HepG2 (cell line): Measurements from ENCODE around the gene SYMPK. TPM values are rescaled to one million over a fixed set of nuclear protein-coding genes. Genes with fewer than 3 reads are reported as not detected.
A peak's percentile ranks its signal among the peaks of the same experiment; 100 is the strongest.

Experiments used
- ATAC-seq: fragments of 200-7000 bp; cut with Tn5 transposase; 3 replicates; pipeline ENCODE4 v1.9.1; 2020; ENCODE audit warnings: mild to moderate bottlenecking, moderate library complexity
- BruUV-seq: library from RNA; stranded (reverse); fragments of 400-500 nt; replicated peaks from 2 replicates; lab custom pipeline; 2021; lab: Mats Ljungman, UMichigan
- CTCF ChIA-PET: fragments of 300-600 bp; formaldehyde crosslinking; extraction: SDS; loops from one replicate; lab custom pipeline; 2021; ENCODE audit warnings: low total read pairs, inconsistent platforms, low intra/inter-chr PET ratio; lab: Yijun Ruan, JAX
- POLR2A ChIA-PET: fragments of 350-600 bp; sonication (Branson Sonifier 250); formaldehyde crosslinking; loops from one replicate; lab custom pipeline; 2020; ENCODE audit warnings: antibody characterized with exemption, inconsistent platforms; lab: Yijun Ruan, JAX
- DNase-seq: peaks from one replicate; pipeline ENCODE4 v3.0.0-alpha.2; 2015; ENCODE audit warnings: low spot score
- FAIRE-seq: peaks from 3 replicates; lab custom pipeline; 2011; peaks lifted over from hg19 to GRCh38; lab: Jason Lieb, UNC
- H2AFZ ChIP-seq: one replicate; pipeline ENCODE4 v1.6.1; 2011; ENCODE audit warnings: low read length, inconsistent platforms
- H3K27ac ChIP-seq: fragments of 300-600 bp; 3 replicates; pipeline ENCODE4 v1.8.0; 2011; ENCODE audit warnings: mixed run types, mild to moderate bottlenecking, mixed read lengths, low read length, inconsistent platforms; ENCODE audit not compliant: insufficient read depth; ENCODE audit errors: extremely low read length
- H3K27me3 ChIP-seq, 2 experiments: fragments of 200-600 bp in 1 of 2; 2 replicates in 1 of 2; 3 replicates in 1 of 2; pipeline versions ENCODE4 v1.6.0 to v1.8.0; 2011; ENCODE audit warnings: low read length in 2 of 2, mild to moderate bottlenecking in 2 of 2, moderate library complexity in 2 of 2, inconsistent platforms in 1 of 2; ENCODE audit not compliant: insufficient read depth in 2 of 2, control insufficient read depth in 1 of 2
- H3K36me3 ChIP-seq, 2 experiments: fragments of 200-600 bp in 1 of 2; replicated peaks in 1 of 2; 2 replicates in 1 of 2; 3 replicates in 1 of 2; pipeline versions ENCODE4 v1.5.1 to v1.8.0; 2011; ENCODE audit warnings: low read length in 2 of 2, inconsistent platforms in 1 of 2; ENCODE audit not compliant: insufficient read depth in 2 of 2, control insufficient read depth in 1 of 2
- H3K4me1 ChIP-seq: 2 replicates; pipeline ENCODE4 v1.5.1; 2012; ENCODE audit warnings: low read length, inconsistent platforms; ENCODE audit not compliant: insufficient read depth
- H3K4me2 ChIP-seq: 2 replicates; pipeline ENCODE4 v1.6.0; 2011; ENCODE audit warnings: low read depth, low read length, inconsistent platforms
- H3K4me3 ChIP-seq, 3 experiments: fragments of 200-600 bp in 1 of 3; sonication (generic), shearing (Covaris generic) in 1 of 3; replicated peaks in 1 of 3; 2 replicates each; pipeline ENCODE4 v1.5.1; 2011 to 2016; ENCODE audit warnings: low read length in 3 of 3, inconsistent platforms in 2 of 3, low read depth in 2 of 3, mild to moderate bottlenecking in 2 of 3, control low read depth in 1 of 3, mixed read lengths in 1 of 3; ENCODE audit not compliant: insufficient read depth in 1 of 3
- H3K79me2 ChIP-seq: one replicate; pipeline ENCODE4 v1.6.1; 2011; ENCODE audit warnings: low read length, inconsistent platforms; ENCODE audit not compliant: insufficient read depth
- H3K9ac ChIP-seq: 2 replicates; pipeline ENCODE4 v1.6.0; 2011; ENCODE audit warnings: mild to moderate bottlenecking, low read depth, low read length, inconsistent platforms; ENCODE audit not compliant: insufficient read depth
- H3K9me3 ChIP-seq: 2 replicates; pipeline ENCODE4 v1.5.1; 2012; ENCODE audit warnings: mild to moderate bottlenecking, low read length
- H4K20me1 ChIP-seq: 2 replicates; pipeline ENCODE4 v1.6.0; 2011; ENCODE audit warnings: inconsistent platforms, mild to moderate bottlenecking, low read length, moderate library complexity; ENCODE audit not compliant: insufficient read depth
- BORCS8-MEF2B ChIP-seq: sonication (generic); formaldehyde crosslinking; IDR thresholded peaks from 2 replicates; pipeline ENCODE4 v1.8.0; 2022; ENCODE audit warnings: mild to moderate bottlenecking, missing genetic modification reagents
- CENPX ChIP-seq: sonication (generic); formaldehyde crosslinking; IDR thresholded peaks from 2 replicates; pipeline ENCODE4 v1.9.0; 2021; ENCODE audit warnings: mild to moderate bottlenecking, missing genetic modification reagents, moderate library complexity
- FOXK2 ChIP-seq: fragments of 450-650 bp; IDR thresholded peaks from 2 replicates; pipeline ENCODE4 v1.6.1; 2016
- HNF4G ChIP-seq, 2 experiments: sonication (generic) in 1 of 2; formaldehyde crosslinking in 1 of 2; IDR thresholded peaks; 2 replicates each; pipeline versions ENCODE4 v1.4.0 to v1.6.1; 2011 to 2020; ENCODE audit warnings: borderline replicate concordance in 2 of 2, low read depth in 2 of 2, mild to moderate bottlenecking in 2 of 2, low read length in 1 of 2, missing genetic modification reagents in 1 of 2, moderate library complexity in 1 of 2
- HNRNPH1 ChIP-seq: fragments of 200-400 bp; formaldehyde crosslinking; optimal IDR thresholded peaks from 2 replicates; pipeline ENCODE3; 2017; ENCODE audit warnings: mild to moderate bottlenecking, low read depth, low read length
- NCOA1 ChIP-seq: sonication (generic); formaldehyde crosslinking; IDR thresholded peaks from 2 replicates; pipeline ENCODE4 v1.9.0; 2021; ENCODE audit warnings: missing genetic modification reagents
- PITX1 ChIP-seq: sonication (generic); formaldehyde crosslinking; IDR thresholded peaks from 2 replicates; pipeline ENCODE4 v1.5.1; 2020; ENCODE audit warnings: mild to moderate bottlenecking, missing genetic modification reagents
- RXRA ChIP-seq: sonication (generic); formaldehyde crosslinking; IDR thresholded peaks from 2 replicates; pipeline ENCODE4 v1.5.1; 2020; ENCODE audit warnings: missing genetic modification reagents
- SRSF1 ChIP-seq: fragments of 200-400 bp; formaldehyde crosslinking; optimal IDR thresholded peaks from 2 replicates; pipeline ENCODE3; 2017; ENCODE audit warnings: mild to moderate bottlenecking, low read depth, low read length, moderate library complexity
- ZFP37 ChIP-seq: sonication (generic); formaldehyde crosslinking; IDR thresholded peaks from 2 replicates; pipeline ENCODE4 v1.4.0; 2020; ENCODE audit warnings: missing genetic modification reagents, borderline replicate concordance
- ZNF225 ChIP-seq: sonication (generic); formaldehyde crosslinking; IDR thresholded peaks from 2 replicates; pipeline ENCODE4 v1.4.0; 2020; ENCODE audit warnings: mild to moderate bottlenecking, missing genetic modification reagents
- ZNF546 ChIP-seq: sonication (generic); formaldehyde crosslinking; conservative IDR thresholded peaks from 2 replicates; pipeline ENCODE4 v1.8.1; 2023; ENCODE audit warnings: mild to moderate bottlenecking, missing genetic modification reagents
- WGBS: methylation state at CpG from one replicate; pipeline ENCODE4 v1.1.6; 2017; ENCODE audit warnings: low lambda C conversion rate; 5-methylcytosine and 5-hydroxymethylcytosine counted together
- in situ Hi-C: cut with HindIII; loops from 2 replicates; pipeline ENCODE4 v1.10.0; 2017; ENCODE audit warnings: low pct_unique_long_range_greater_than_20kb; ENCODE audit not compliant: extremely low pct_ligation_motif_present
- intact Hi-C: fragments of 100-400 bp; cut with micrococcal nuclease; formaldehyde crosslinking; loops from one replicate; pipeline ENCODE4 v1.10.0; 2022; ENCODE audit not compliant: unreplicated experiment
- polyA plus RNA-seq, 8 experiments: library from polyadenylated mRNA; depleted of rRNA in 3 of 8; stranded (reverse) in 7 of 8; unstranded in 1 of 8; fragments of >200 nt; fragmentation: Illumina TruSeq in 4 of 8; extraction: Trizol in 4 of 8; gene quantifications; 2 replicates each; pipeline versions ENCODE4 v1.2.1 to v1.2.3, GENCODE V29; 2011 to 2016; ENCODE audit warnings: low read depth in 4 of 8, missing spikeins in 1 of 8, mixed read lengths in 1 of 8; ENCODE audit not compliant: insufficient read depth in 1 of 8
- total RNA-seq, 5 experiments: library from RNA; depleted of rRNA; stranded (reverse); fragments of >200 nt; fragmentation: Illumina TruSeq; extraction: Trizol; gene quantifications; 2 replicates each; pipeline ENCODE4 v1.2.3, GENCODE V29; 2016; ENCODE audit warnings: low read depth in 1 of 5
- TF ChIP-seq, protein P1 (sequence below): sonication (generic); formaldehyde crosslinking; IDR thresholded peaks from 2 replicates; pipeline ENCODE4 v1.5.1; 2020; ENCODE audit warnings: mild to moderate bottlenecking, missing genetic modification reagents, moderate library complexity
- TF ChIP-seq, protein P2 (sequence below): IDR thresholded peaks from 2 replicates; pipeline ENCODE4 v1.6.1; 2012; ENCODE audit warnings: inconsistent platforms
- TF ChIP-seq, protein P3 (sequence below): IDR thresholded peaks from 2 replicates; pipeline ENCODE4 v1.6.1; 2016; ENCODE audit warnings: low read depth, borderline replicate concordance
- TF ChIP-seq, protein P4 (sequence below): sonication (generic); formaldehyde crosslinking; IDR thresholded peaks from 2 replicates; pipeline ENCODE4 v1.5.0; 2020; ENCODE audit warnings: mild to moderate bottlenecking, missing genetic modification reagents

The SYMPK gene
- total and polyA plus RNA-seq, 2 of the 13 experiments (the other 11 are each of a cell fraction or from before 2014, with no cell fraction given) = 21.9 to 55.7 TPM

DNA sequence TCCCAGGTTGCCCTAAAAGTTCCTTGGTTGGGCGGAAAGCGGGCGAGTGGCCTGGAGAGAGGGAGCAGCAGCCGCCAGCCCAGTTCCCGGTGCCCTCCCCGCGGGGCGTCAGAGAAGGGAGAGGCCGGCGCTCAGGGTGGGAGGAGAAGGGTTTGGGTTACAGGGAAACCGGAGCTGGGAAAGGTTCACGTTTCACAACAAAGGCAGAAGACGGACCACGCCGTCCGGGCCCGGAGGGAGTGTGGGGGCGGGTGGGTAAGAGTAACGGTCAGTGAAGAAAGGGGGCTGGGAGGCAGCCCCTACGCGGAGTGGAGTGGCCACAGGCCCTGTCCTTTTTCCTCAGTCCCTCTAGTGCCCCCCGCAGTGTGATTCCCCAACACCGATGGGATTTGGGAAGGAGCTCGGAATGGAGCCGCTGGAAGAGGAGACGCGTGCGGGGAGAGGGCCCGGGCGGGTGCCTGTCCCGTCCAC lies 95.5 kb downstream of the SYMPK start (continued):
- TF ChIP-seq, protein P1, sequence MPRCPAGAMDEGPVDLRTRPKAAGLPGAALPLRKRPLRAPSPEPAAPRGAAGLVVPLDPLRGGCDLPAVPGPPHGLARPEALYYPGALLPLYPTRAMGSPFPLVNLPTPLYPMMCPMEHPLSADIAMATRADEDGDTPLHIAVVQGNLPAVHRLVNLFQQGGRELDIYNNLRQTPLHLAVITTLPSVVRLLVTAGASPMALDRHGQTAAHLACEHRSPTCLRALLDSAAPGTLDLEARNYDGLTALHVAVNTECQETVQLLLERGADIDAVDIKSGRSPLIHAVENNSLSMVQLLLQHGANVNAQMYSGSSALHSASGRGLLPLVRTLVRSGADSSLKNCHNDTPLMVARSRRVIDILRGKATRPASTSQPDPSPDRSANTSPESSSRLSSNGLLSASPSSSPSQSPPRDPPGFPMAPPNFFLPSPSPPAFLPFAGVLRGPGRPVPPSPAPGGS (CRISPR knock-in tag) = no peak

DNA sequence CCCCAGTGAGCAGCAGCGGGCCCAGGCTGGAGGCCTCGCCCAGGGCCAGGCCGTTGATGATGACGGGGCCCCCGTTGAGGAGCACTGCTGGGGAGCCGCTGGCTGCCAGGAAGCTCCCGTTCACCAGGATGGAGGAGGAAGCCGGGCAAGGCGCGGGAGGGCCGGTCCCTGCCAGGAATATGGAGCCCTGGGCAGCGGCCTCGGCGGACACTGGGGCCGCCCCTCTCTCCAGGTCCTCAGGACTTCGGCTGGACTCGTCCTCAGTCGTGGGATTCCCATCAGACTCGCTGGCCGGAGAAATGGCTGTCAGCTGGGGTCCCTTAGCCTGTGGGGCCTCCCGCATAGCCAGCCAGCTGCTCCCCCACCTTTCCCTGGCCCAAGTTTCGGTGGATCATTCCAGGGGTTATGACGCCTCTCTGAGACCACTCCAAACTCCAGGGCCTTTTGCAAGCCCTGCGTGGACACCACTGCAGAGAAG lies 96.0 kb downstream of the SYMPK start:
- Histone ChIP-seq H3K4me3 (peak overlapping the region; percentile 75 to 87 (median 76)), H2AFZ (no peak overlapping the region), H4K20me1 (no peaks in the 10 kb centered on the region), H3K79me2 (peaks cover 3% of the 10 kb centered on the region), H3K9ac (peak overlapping the region; percentile 91), H3K4me2 (peak overlapping the region; percentile 93), H3K27ac (peak overlapping the region; percentile 91), H3K4me1 (peaks cover 16% of the 10 kb centered on the region), H3K9me3 (no peaks in the 10 kb centered on the region), H3K27me3 (peaks cover 6 to 12% of the 10 kb centered on the region in 2 experiments; a peak in 2 of 5 replicates), H3K36me3 (no peaks in the 10 kb centered on the region)
- ATAC-seq (no peak), FAIRE-seq (no peak), DNase-seq (no peak)
- in situ Hi-C loops = no loop called here
- POLR2A ChIA-PET = interaction anchor here (0.5 to 4.7 kb wide), 16 partner anchors 8 to 116 kb away, joined by 3 to 94 read pairs (median 6); partner anchors contain the start of genes DMWD, FBXO46, FOXA3 and QPCTL
- CTCF ChIA-PET = no interaction called here
- WGBS = no CpG with 5 or more reads among the region's 24 CpGs
- intact Hi-C loops = loop anchor here (5.0 kb wide), 1 partner anchor 35 kb away; the partner anchor contains the start of genes FBXO46 and MEIOSIN
- BruUV-seq = no TSS peak
- no peak for TF ChIP-seq ZNF546 (CRISPR knock-in tag)
- 0 out of 2 replicates have a peak, but pooled peaks have one; percentile 25 for TF ChIP-seq BORCS8-MEF2B (CRISPR knock-in tag)
- TF ChIP-seq RXRA (CRISPR knock-in tag) = peak; percentile 22; the same call in 1 of the 2 replicates
- no peak for TF ChIP-seq HNF4G (IDR thresholded peaks at IDR 0.05; ENCODE audit: borderline replicate concordance, low read depth, low read length)
- TF ChIP-seq HNF4G (CRISPR knock-in tag; IDR thresholded peaks at IDR 0.05; ENCODE audit: borderline replicate concordance, low read depth) = peak; percentile 18; the same call in 1 of the 2 replicates
- TF ChIP-seq ZFP37 (CRISPR knock-in tag) = no peak
- TF ChIP-seq, protein P2, sequence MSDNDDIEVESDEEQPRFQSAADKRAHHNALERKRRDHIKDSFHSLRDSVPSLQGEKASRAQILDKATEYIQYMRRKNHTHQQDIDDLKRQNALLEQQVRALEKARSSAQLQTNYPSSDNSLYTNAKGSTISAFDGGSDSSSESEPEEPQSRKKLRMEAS = no peak
- TF ChIP-seq HNRNPH1 = no peak
- no peak for TF ChIP-seq ZNF225
- TF ChIP-seq, protein P3, sequence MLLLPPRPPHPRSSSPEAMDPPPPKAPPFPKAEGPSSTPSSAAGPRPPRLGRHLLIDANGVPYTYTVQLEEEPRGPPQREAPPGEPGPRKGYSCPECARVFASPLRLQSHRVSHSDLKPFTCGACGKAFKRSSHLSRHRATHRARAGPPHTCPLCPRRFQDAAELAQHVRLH (CRISPR knock-in tag) = no peak; the same call in 1 of the 2 replicates
- no peak for TF ChIP-seq PITX1 (CRISPR knock-in tag)
- TF ChIP-seq, protein P4, sequence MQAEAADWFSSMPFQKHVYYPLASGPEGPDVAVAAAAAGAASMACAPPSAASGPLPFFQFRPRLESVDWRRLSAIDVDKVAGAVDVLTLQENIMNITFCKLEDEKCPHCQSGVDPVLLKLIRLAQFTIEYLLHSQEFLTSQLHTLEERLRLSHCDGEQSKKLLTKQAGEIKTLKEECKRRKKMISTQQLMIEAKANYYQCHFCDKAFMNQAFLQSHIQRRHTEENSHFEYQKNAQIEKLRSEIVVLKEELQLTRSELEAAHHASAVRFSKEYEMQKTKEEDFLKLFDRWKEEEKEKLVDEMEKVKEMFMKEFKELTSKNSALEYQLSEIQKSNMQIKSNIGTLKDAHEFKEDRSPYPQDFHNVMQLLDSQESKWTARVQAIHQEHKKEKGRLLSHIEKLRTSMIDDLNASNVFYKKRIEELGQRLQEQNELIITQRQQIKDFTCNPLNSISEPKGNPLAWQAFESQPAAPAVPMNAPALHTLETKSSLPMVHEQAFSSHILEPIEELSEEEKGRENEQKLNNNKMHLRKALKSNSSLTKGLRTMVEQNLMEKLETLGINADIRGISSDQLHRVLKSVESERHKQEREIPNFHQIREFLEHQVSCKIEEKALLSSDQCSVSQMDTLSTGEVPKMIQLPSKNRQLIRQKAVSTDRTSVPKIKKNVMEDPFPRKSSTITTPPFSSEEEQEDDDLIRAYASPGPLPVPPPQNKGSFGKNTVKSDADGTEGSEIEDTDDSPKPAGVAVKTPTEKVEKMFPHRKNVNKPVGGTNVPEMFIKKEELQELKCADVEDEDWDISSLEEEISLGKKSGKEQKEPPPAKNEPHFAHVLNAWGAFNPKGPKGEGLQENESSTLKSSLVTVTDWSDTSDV (CRISPR knock-in tag) = no peak
- no peak for TF ChIP-seq FOXK2
- TF ChIP-seq SRSF1 = no peak
- no peak for TF ChIP-seq CENPX (CRISPR knock-in tag)
- TF ChIP-seq NCOA1 (CRISPR knock-in tag) = no peak
